Measurements from ENCODE around the gene CD6. TPM values are rescaled to one million over a fixed set of nuclear protein-coding genes. Genes with fewer than 3 reads are reported as not detected.
"Not testable (repeated sequence)": the region's sequence is repeated elsewhere in the genome, so short reads cannot be mapped to it uniquely, and the experiment has no call there.

The CD6 gene
- total RNA-seq, 1 donor from 2014 or later, result 0.16 TPM

GRCh38 chr11:61056571-61056970, 85.1 kb downstream of the CD6 start:
- DNase-seq, result no peak

GRCh38 chr11:61056981-61057380, 85.5 kb downstream of the CD6 start:
- DNase-seq, result no peak

GRCh38 chr11:61057615-61058014, 86.1 kb downstream of the CD6 start:
- no peak for DNase-seq

- no peak for DNase-seq
Measured at GRCh38 chr11:61058583-61059259, 87.2 kb downstream of the CD6 start.

- no peak for DNase-seq
Measured at GRCh38 chr11:61059260-61059752, 87.8 kb downstream of the CD6 start.

GRCh38 chr11:61061081-61061826, 89.8 kb downstream of the CD6 start:
- DNase-seq, result no peak

GRCh38 chr11:61062181-61062930, 90.9 kb downstream of the CD6 start:
- no peak for DNase-seq

GRCh38 chr11:61065236-61065635, 93.8 kb downstream of the CD6 start:
- DNase-seq, result not testable (repeated sequence)

- no peak for DNase-seq
Measured at GRCh38 chr11:61065955-61066638, 94.6 kb downstream of the CD6 start.

- DNase-seq, result no peak
Measured at GRCh38 chr11:61066645-61067044, 95.2 kb downstream of the CD6 start.

GRCh38 chr11:61067782-61068446, 96.4 kb downstream of the CD6 start:
- no peak for DNase-seq

GRCh38 chr11:61068581-61068980, 97.1 kb downstream of the CD6 start:
- DNase-seq, result no peak

- no peak for DNase-seq
Measured at GRCh38 chr11:61069427-61069826, 97.9 kb downstream of the CD6 start.

Small RNA genes lying within 50 kb of the gene (small RNA-seq; reads per million reads assigned to genes)
- not detected for gene RNU6-933P

Other genes starting within 250 kb of the CD6 start
- gene MS4A18, start 247.0 kb upstream of the CD6 start, total RNA-seq, result not detected
- not detected for gene MS4A15, start 214.8 kb upstream of the CD6 start, total RNA-seq
- gene MS4A10, start 186.3 kb upstream of the CD6 start, total RNA-seq, result not detected
- gene CCDC86, start 129.6 kb upstream of the CD6 start, total RNA-seq, result 2.5 TPM
- gene PTGDR2, start 115.7 kb upstream of the CD6 start, total RNA-seq, result 1.6 TPM
- gene ZP1, start 104.1 kb upstream of the CD6 start, total RNA-seq, result not detected
- 42.3 TPM for gene PRPF19, start 65.1 kb upstream of the CD6 start, total RNA-seq
- 8.3 TPM for gene TMEM109, start 57.5 kb upstream of the CD6 start, total RNA-seq
- 104 TPM for gene TMEM132A, start 47.2 kb upstream of the CD6 start, total RNA-seq
- 5.8 TPM for gene SLC15A3, start 19.5 kb upstream of the CD6 start, total RNA-seq
- gene CD5, start 130.8 kb downstream of the CD6 start, total RNA-seq, result not detected
- 4.5 TPM for gene VPS37C, start 189.7 kb downstream of the CD6 start, total RNA-seq
- gene PGA3, start 231.8 kb downstream of the CD6 start, total RNA-seq, result 0.31 TPM

Measured in occipital lobe (tissue), 3 donors.